ENCODE measurements around the gene RTL9. TPM values are rescaled to one million over a fixed set of nuclear protein-coding genes. Genes with fewer than 3 reads are reported as not detected.

Gene RTL9
- total and polyA plus RNA-seq, 2 of the 13 experiments (the other 11 are each of a cell fraction or from before 2014, with no cell fraction given), result 0.01 to 0.02 TPM

GRCh38 chrX:110315551-110315950, 43.1 kb upstream of the RTL9 start:
- POLR2A ChIA-PET, result no interaction called here
- H3K27me3 ChIP-seq (ENCODE audit: control insufficient read depth in 1 of 2, insufficient read depth in 2 of 2, low read length in 2 of 2), result no peaks in the 10 kb centered on the region
- H3K4me2 ChIP-seq (ENCODE audit: low read depth, low read length), result peak overlapping the region; percentile 67; the same call in 1 of the 2 replicates
- peaks cover 27% of the 10 kb centered on the region for H3K4me1 ChIP-seq (ENCODE audit: insufficient read depth, low read length)
- H3K27ac ChIP-seq (ENCODE audit: extremely low read length, insufficient read depth, low read length), result no peak overlapping the region
- WGBS (ENCODE audit: low lambda C conversion rate), result 88% methylated on average over 1 of the region's 1 CpG
- no peaks in the 10 kb centered on the region for H3K9me3 ChIP-seq (ENCODE audit: low read length)
- no peak overlapping the region for H2AFZ ChIP-seq (ENCODE audit: low read length)
- TF ChIP-seq ZNF430 (CRISPR knock-in tag; IDR thresholded peaks at IDR 0.05) (no peak), POLR2G (IDR thresholded peaks at IDR 0.05; ENCODE audit: low read depth, low read length) (no peak), EHMT2 (IDR thresholded peaks at IDR 0.05; ENCODE audit: borderline replicate concordance, low read depth, low read length) (no peak), KLF9 (CRISPR knock-in tag; IDR thresholded peaks at IDR 0.05; ENCODE audit: low read depth) (no peak), ZFY (CRISPR knock-in tag; IDR thresholded peaks at IDR 0.05) (no peak), DMTF1 (CRISPR knock-in tag; IDR thresholded peaks at IDR 0.05) (no peak), ESRRA (CRISPR knock-in tag; IDR thresholded peaks at IDR 0.05; ENCODE audit: low read depth) (no peak), HOXA9 (CRISPR knock-in tag; IDR thresholded peaks at IDR 0.05; ENCODE audit: borderline replicate concordance) (no peak), CAMTA2 (CRISPR knock-in tag; IDR thresholded peaks at IDR 0.05; ENCODE audit: borderline replicate concordance) (no peak)
- CTCF ChIA-PET (ENCODE audit: low intra/inter-chr PET ratio, low total read pairs), result no interaction called here
- FAIRE-seq (no peak), DNase-seq (ENCODE audit: low spot score) (no peak), ATAC-seq (no peak)
- H3K9ac ChIP-seq (ENCODE audit: insufficient read depth, low read depth, low read length), result no peak overlapping the region
- H4K20me1 ChIP-seq (ENCODE audit: insufficient read depth, low read length), result no peaks in the 10 kb centered on the region
- H3K36me3 ChIP-seq (replicated peaks in 1 of 2; ENCODE audit: control insufficient read depth in 1 of 2, insufficient read depth in 2 of 2, low read length in 2 of 2), result no peaks in the 10 kb centered on the region
- intact Hi-C loops (cut with micrococcal nuclease; ENCODE audit: unreplicated experiment) (no loop called here), in situ Hi-C loops (cut with HindIII; ENCODE audit: extremely low pct_ligation_motif_present, low pct_unique_long_range_greater_than_20kb) (no loop called here)
- BruUV-seq (replicated peaks), result no TSS peak
- H3K4me3 ChIP-seq (replicated peaks in 1 of 3; ENCODE audit: insufficient read depth in 1 of 3, low read depth in 2 of 3, low read length in 3 of 3), result no peak overlapping the region; a peak in 1 of 6 replicates
- peaks cover 18% of the 10 kb centered on the region for H3K79me2 ChIP-seq (ENCODE audit: insufficient read depth, low read length)

All from HepG2 (cell line).